Vagina (tissue), 2 donors: Measurements from ENCODE around the gene B4GALNT4.

Source experiments
- CTCF ChIP-seq, 3 experiments: fragments of 450-650 bp in 2 of 3; fragments of 200-600 bp in 1 of 3; sonication (generic) in 1 of 3; IDR thresholded peaks; one replicate each; pipeline ENCODE4 v1.5.1; 2017 to 2019; ENCODE audit warnings: antibody characterized with exemption in 3 of 3, mild to moderate bottlenecking in 2 of 3, moderate library complexity in 2 of 3
- POLR2A ChIP-seq, 2 donors: fragments of 450-650 bp; IDR thresholded peaks; one replicate each; pipeline ENCODE4 v1.6.1; 2017; ENCODE audit warnings: antibody characterized with exemption in 2 of 2, mild to moderate bottlenecking in 2 of 2, moderate library complexity in 2 of 2

GRCh38 chr11:429931-430456 is 60.7 kb downstream of the B4GALNT4 start:
- TF ChIP-seq CTCF (IDR thresholded peaks at IDR 0.05), result no peak
- TF ChIP-seq POLR2A (IDR thresholded peaks at IDR 0.05), result no peak
